ENCODE measurements around the gene CEND1. TPM values are rescaled to one million over a fixed set of nuclear protein-coding genes. Genes with fewer than 3 reads are reported as not detected.

The CEND1 gene
- total and polyA plus RNA-seq, 7 donors = 0.09 to 0.33 (median 0.17) TPM; not detected in 3

DNA sequence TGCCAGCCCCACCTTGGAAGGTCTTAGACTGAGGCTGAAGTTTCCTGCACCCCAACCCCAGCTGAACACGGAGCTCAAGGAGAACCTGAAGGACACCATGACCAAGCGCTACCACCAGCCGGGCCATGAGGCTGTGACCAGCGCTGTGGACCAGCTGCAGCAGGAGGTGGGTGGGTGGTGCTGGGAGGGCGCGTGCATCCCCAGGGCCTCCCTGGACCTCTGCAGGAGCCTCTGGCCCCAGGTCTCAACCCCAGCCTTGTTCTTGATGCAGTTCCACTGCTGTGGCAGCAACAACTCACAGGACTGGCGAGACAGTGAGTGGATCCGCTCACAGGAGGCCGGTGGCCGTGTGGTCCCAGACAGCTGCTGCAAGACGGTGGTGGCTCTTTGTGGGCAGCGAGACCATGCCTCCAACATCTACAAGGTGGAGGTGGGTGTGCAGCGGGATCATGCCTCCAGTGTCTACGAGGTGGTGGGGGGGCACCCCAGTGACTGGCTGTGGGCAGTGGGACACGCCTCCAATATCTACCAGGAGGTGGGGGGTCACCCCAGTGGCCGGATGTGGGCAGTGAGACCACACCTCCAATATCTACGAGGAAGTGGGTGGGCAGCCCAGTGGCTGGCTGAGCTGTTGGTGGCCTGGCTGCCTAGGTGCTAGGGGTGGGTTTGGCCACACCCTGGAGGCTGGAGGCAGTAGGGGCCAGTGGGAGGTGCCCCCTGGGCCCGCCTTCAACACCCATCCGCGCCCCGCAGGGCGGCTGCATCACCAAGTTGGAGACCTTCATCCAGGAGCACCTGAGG is 47.5 kb upstream of the CEND1 start:
- H3K27ac ChIP-seq = peak overlapping the region; percentile 30
- 81 to 85% (median 82%) methylated on average over 18 to 22 of the region's 22 CpGs for WGBS, 3 donors
- peaks cover 44% of the 10 kb centered on the region for H3K4me1 ChIP-seq
- H3K9me3 ChIP-seq = no peaks in the 10 kb centered on the region
- H3K36me3 ChIP-seq (ENCODE audit: insufficient read depth in 1 of 2, low read depth in 1 of 2) = peaks cover 3 to 55% of the 10 kb centered on the region in 2 donors
- H3K27me3 ChIP-seq (ENCODE audit: insufficient read depth in 3 of 3, low read length in 2 of 3) = no peaks in the 10 kb centered on the region
- DNase-seq (no peak), ATAC-seq (no peak)
- intact Hi-C loops (cut with DNase I) = no loop called here
- no peak overlapping the region for H3K4me3 ChIP-seq
- TF ChIP-seq, protein P1, sequence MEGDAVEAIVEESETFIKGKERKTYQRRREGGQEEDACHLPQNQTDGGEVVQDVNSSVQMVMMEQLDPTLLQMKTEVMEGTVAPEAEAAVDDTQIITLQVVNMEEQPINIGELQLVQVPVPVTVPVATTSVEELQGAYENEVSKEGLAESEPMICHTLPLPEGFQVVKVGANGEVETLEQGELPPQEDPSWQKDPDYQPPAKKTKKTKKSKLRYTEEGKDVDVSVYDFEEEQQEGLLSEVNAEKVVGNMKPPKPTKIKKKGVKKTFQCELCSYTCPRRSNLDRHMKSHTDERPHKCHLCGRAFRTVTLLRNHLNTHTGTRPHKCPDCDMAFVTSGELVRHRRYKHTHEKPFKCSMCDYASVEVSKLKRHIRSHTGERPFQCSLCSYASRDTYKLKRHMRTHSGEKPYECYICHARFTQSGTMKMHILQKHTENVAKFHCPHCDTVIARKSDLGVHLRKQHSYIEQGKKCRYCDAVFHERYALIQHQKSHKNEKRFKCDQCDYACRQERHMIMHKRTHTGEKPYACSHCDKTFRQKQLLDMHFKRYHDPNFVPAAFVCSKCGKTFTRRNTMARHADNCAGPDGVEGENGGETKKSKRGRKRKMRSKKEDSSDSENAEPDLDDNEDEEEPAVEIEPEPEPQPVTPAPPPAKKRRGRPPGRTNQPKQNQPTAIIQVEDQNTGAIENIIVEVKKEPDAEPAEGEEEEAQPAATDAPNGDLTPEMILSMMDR (IDR thresholded peaks at IDR 0.05) = no peak

GRCh38 chr11:836700-837099 is 46.8 kb upstream of the CEND1 start:
- 74 to 85% (median 83%) methylated on average over 9 of the region's 9 CpGs for WGBS, 3 donors
- ATAC-seq (no peak), DNase-seq (no peak)
- peaks cover 0 to under 1% (median 0%) of the 10 kb centered on the region in 3 donors for H3K27me3 ChIP-seq (ENCODE audit: insufficient read depth in 3 of 3, low read length in 2 of 3)
- H3K27ac ChIP-seq = peak overlapping the region; percentile 30
- TF ChIP-seq, protein P1 (IDR thresholded peaks at IDR 0.05) = no peak
- intact Hi-C loops (cut with DNase I) = no loop called here
- no peaks in the 10 kb centered on the region for H3K9me3 ChIP-seq
- peaks cover 51% of the 10 kb centered on the region for H3K4me1 ChIP-seq
- peaks cover 3 to 55% of the 10 kb centered on the region in 2 donors for H3K36me3 ChIP-seq (ENCODE audit: insufficient read depth in 1 of 2, low read depth in 1 of 2)
- no peak overlapping the region for H3K4me3 ChIP-seq

- ATAC-seq = no peak
- Histone ChIP-seq H3K36me3 (ENCODE audit: insufficient read depth in 1 of 2, low read depth in 1 of 2) (peaks cover 3 to 55% of the 10 kb centered on the region in 2 donors), H3K4me3 (no peak overlapping the region), H3K9me3 (no peaks in the 10 kb centered on the region), H3K4me1 (peaks cover 49% of the 10 kb centered on the region), H3K27me3 (ENCODE audit: insufficient read depth in 3 of 3, low read length in 2 of 3) (peaks cover 0 to 3% (median 0%) of the 10 kb centered on the region in 3 donors), H3K27ac (no peak overlapping the region)
- intact Hi-C loops (cut with DNase I) = no loop called here
- WGBS, 3 donors = 89 to 94% (median 90%) methylated on average over 10 to 14 of the region's 14 CpGs
- TF ChIP-seq, protein P1 (IDR thresholded peaks at IDR 0.05) = no peak
- no peak for DNase-seq
Measured at GRCh38 chr11:836274-836673, 46.4 kb upstream of the CEND1 start.

DNA sequence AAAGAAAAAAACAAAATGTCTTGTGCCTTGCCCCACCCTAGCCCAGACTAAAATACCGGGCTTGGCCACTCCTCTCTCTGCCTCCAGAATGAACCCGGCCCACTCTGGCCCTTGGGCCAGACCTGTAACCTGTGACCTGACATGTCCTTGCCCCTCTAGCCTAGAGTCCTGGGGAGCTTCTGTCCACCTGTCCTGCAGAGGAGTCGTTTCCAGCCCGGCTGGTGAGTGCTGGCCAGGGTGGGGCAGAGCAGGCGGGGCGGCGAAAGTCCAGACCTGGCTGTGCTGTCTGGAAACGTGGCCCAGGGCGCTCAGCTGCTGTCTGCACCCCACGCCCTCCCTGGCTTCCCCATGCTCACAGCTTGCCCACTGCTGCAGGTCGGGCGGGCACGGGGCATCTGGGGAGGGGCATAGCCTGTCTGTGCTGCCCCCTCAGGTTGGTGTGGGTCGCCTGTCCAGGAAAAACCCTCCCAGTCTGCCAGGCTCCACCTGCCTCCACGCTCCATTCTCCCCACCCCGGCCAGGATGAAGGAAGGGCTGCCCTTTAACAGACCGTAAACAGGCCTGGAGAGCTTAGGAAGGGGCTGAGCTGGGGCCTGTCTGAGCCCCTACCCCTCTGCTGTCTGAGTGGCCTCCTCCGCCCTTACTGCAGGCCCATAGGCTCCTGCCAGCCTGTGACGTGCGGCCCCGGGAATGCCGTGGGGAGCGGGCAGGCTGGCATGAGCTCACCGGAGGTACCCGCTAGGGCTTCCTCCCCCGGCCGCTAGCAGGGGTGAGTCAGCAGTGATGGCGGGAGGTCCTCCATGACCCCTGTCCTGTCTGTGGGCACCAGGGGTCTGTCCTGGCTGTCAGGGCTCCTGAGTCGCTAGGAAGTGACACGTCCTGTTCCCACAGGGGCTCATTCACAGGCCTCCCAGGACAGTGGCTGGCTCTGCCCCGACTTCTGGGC is 44.8 kb upstream of the CEND1 start:
- intact Hi-C loops (cut with DNase I) = no loop called here
- DNase-seq = peak; percentile 87 to 92
- peak overlapping the region; percentile 92 for H3K27ac ChIP-seq
- H3K4me1 ChIP-seq = peaks cover 45% of the 10 kb centered on the region
- peaks cover 0 to 10% (median 6%) of the 10 kb centered on the region in 3 donors for H3K27me3 ChIP-seq (ENCODE audit: insufficient read depth in 3 of 3, low read length in 2 of 3)
- ATAC-seq = peak; percentile 75 to 80 (median 78)
- no peaks in the 10 kb centered on the region for H3K9me3 ChIP-seq
- WGBS, 3 donors = 11 to 21% (median 16%) methylated on average over 28 to 31 of the region's 31 CpGs
- TF ChIP-seq, protein P1 (IDR thresholded peaks at IDR 0.05) = no peak
- H3K4me3 ChIP-seq = peak overlapping the region; percentile 92
- peaks cover 3 to 40% of the 10 kb centered on the region in 2 donors for H3K36me3 ChIP-seq (ENCODE audit: insufficient read depth in 1 of 2, low read depth in 1 of 2)
